ENCODE data around the gene CIC.
A peak's percentile ranks its signal among the peaks of the same experiment; 100 is the strongest.

DNA sequence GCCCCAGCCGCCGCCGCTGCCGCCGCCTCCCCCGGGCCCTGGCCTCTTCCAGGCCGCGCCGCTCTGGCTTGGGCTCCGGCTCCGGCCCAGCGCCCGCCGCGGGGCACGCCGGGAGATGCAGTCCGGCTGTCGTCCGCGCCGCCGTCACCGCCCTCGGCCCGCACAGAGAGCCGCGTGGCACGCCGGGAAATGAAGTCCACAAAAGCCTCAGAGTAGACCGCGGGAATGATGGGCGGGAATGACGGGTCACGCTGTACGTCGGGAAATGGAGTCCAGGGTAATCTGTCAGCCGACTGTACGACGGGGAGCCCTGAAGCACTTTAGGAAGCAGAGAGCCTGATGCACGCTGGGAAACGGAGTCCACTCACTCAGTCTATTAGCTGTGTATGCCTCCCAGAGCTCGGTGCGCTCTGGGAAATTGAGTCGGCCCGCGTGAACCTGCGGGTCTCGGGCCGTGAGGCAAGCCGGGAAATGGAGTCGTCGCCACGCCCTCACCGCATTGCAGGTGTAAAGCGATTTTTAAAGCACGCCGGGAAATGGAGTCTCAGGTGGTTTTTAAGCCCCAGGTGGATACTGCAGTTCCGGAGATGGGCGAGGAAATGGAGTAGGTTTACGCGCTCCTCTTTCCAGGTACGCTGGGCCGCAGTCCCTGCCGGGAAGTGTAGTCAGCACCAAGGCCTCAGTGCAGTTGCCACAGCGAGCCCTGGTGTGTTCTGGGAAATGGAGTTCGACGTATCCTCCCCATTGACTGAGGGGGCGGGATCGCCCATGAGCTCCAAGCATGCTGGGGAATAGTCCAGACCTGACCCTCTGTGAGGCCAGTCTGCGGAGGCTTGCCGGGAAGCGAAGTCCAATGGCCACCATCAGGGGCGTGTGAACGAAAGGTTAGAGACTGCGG is 26.3 kb upstream of the CIC start, which contains the start of gene GSK3A:
- TF ChIP-seq, protein P1, sequence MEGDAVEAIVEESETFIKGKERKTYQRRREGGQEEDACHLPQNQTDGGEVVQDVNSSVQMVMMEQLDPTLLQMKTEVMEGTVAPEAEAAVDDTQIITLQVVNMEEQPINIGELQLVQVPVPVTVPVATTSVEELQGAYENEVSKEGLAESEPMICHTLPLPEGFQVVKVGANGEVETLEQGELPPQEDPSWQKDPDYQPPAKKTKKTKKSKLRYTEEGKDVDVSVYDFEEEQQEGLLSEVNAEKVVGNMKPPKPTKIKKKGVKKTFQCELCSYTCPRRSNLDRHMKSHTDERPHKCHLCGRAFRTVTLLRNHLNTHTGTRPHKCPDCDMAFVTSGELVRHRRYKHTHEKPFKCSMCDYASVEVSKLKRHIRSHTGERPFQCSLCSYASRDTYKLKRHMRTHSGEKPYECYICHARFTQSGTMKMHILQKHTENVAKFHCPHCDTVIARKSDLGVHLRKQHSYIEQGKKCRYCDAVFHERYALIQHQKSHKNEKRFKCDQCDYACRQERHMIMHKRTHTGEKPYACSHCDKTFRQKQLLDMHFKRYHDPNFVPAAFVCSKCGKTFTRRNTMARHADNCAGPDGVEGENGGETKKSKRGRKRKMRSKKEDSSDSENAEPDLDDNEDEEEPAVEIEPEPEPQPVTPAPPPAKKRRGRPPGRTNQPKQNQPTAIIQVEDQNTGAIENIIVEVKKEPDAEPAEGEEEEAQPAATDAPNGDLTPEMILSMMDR (optimal IDR thresholded peaks at IDR 0.05 in 1 of 3, IDR thresholded peaks at IDR 0.05 in 1 of 3, conservative IDR thresholded peaks at IDR 0.05 in 1 of 3; ENCODE audit: extremely low read depth in 1 of 3, insufficient read depth in 2 of 3, low read length in 3 of 3), result peak in 1 of 3 experiments; percentile 8
- TF ChIP-seq EZH2 (IDR thresholded peaks at IDR 0.05; ENCODE audit: low read length), result no peak
